A549 (cell line): Measurements from ENCODE around the gene ATL2. TPM values are rescaled to one million over a fixed set of nuclear protein-coding genes. Genes with fewer than 3 reads are reported as not detected.

Source experiments
- ATAC-seq, 2 experiments: fragments of 200-7000 bp in 1 of 2; fragments of >200 bp in 1 of 2; cut with Nextera tagmentation in 1 of 2; cut with Tn5 transposase in 1 of 2; 3 replicates each; pipeline versions ENCODE4 v1.8.0 to v1.9.1; 2018 to 2020; ENCODE audit warnings: mild to moderate bottlenecking in 1 of 2, moderate library complexity in 1 of 2
- CTCF ChIA-PET: fragments of 300-600 bp; sonication (Branson Sonifier 250); formaldehyde crosslinking; extraction: SDS; loops from one replicate; lab custom pipeline; 2021; ENCODE audit warnings: antibody characterized with exemption, inconsistent platforms; lab: Yijun Ruan, JAX
- POLR2A ChIA-PET: fragments of 350-600 bp; formaldehyde crosslinking; extraction: SDS; loops from one replicate; lab custom pipeline; 2021; ENCODE audit warnings: antibody characterized with exemption, inconsistent platforms; lab: Yijun Ruan, JAX
- DNase-seq, 2 experiments: peaks; one replicate each; pipeline versions ENCODE4 v3.0.0 to v3.0.0-alpha.2; 2011 to 2016; ENCODE audit warnings: low read depth in 1 of 2, low spot score in 1 of 2
- FAIRE-seq: peaks from 2 replicates; lab custom pipeline; 2011; peaks lifted over from hg19 to GRCh38; lab: Jason Lieb, UNC
- H3K27ac ChIP-seq, 2 experiments: fragments of >200 bp; sonication (Bioruptor Twin); formaldehyde crosslinking; 3 replicates each; pipeline ENCODE4 v1.5.1; 2016 to 2017
- H3K4me1 ChIP-seq: fragments of >200 bp; sonication (Bioruptor Twin); formaldehyde crosslinking; 3 replicates; pipeline ENCODE4 v1.6.1; 2016
- H3K4me2 ChIP-seq: fragments of >200 bp; sonication (Bioruptor Twin); formaldehyde crosslinking; 3 replicates; pipeline ENCODE4 v1.6.1; 2016
- H3K4me3 ChIP-seq: fragments of >200 bp; sonication (Bioruptor Twin); formaldehyde crosslinking; 3 replicates; pipeline ENCODE4 v1.5.1; 2016
- H3K9me3 ChIP-seq: fragments of >200 bp; sonication (Bioruptor Twin); formaldehyde crosslinking; 3 replicates; pipeline ENCODE4 v1.6.1; 2016
- CHD4 ChIP-seq: fragments of 200-600 bp; sonication (generic); IDR thresholded peaks from 2 replicates; pipeline ENCODE4 v1.6.1; 2016; ENCODE audit warnings: antibody characterized with exemption, mild to moderate bottlenecking, borderline replicate concordance
- E2F6 ChIP-seq: IDR thresholded peaks from 2 replicates; pipeline ENCODE4 v1.6.1; 2012; ENCODE audit warnings: low read depth, borderline replicate concordance
- ESRRA ChIP-seq: fragments of 150-350 bp; IDR thresholded peaks from 2 replicates; pipeline ENCODE4 v1.6.1; 2014; ENCODE audit warnings: mild to moderate bottlenecking, low read length, borderline replicate concordance
- HDAC2 ChIP-seq: fragments of 200-600 bp; sonication (generic); IDR thresholded peaks from 2 replicates; pipeline ENCODE4 v1.6.1; 2016
- HOXB13 ChIP-seq: fragments of 250-450 bp; sonication (Bioruptor Pico); IDR thresholded peaks from 2 replicates; pipeline ENCODE4 v1.5.0; 2020; ENCODE audit warnings: low read depth, mild to moderate bottlenecking, moderate library complexity
- HOXB5 ChIP-seq: fragments of 250-450 bp; sonication (Bioruptor Pico); IDR thresholded peaks from 2 replicates; pipeline ENCODE4 v1.5.0; 2020; ENCODE audit warnings: mild to moderate bottlenecking, moderate library complexity
- KDM5A ChIP-seq: fragments of 200-600 bp; sonication (generic); IDR thresholded peaks from 2 replicates; pipeline ENCODE4 v1.6.1; 2016; ENCODE audit warnings: antibody characterized with exemption, mild to moderate bottlenecking
- MYC ChIP-seq: IDR thresholded peaks from 2 replicates; pipeline ENCODE4 v1.6.1; 2012; ENCODE audit warnings: mild to moderate bottlenecking, inconsistent platforms, low read length, improper control_type of control experiment, borderline replicate concordance
- NFE2L2 ChIP-seq: fragments of 150-350 bp; conservative IDR thresholded peaks from 2 replicates; pipeline ENCODE4 v1.6.1; 2014; ENCODE audit warnings: low read length
- RARB ChIP-seq: fragments of 250-450 bp; sonication (Bioruptor Pico); IDR thresholded peaks from 2 replicates; pipeline ENCODE4 v1.8.0; 2021; ENCODE audit warnings: mild to moderate bottlenecking, moderate library complexity
- RFX5 ChIP-seq: fragments of 450-650 bp; IDR thresholded peaks from 2 replicates; pipeline ENCODE4 v1.7.1; 2014; ENCODE audit warnings: antibody characterized with exemption, mild to moderate bottlenecking, moderate library complexity
- RNF2 ChIP-seq: fragments of 200-600 bp; sonication (generic); IDR thresholded peaks from 2 replicates; pipeline ENCODE4 v1.6.1; 2016; ENCODE audit warnings: low read depth, mild to moderate bottlenecking, antibody characterized with exemption, moderate library complexity, borderline replicate concordance
- SMC3 ChIP-seq: fragments of >200 bp; sonication (Bioruptor Twin); formaldehyde crosslinking; IDR thresholded peaks from 3 replicates; pipeline ENCODE4 v1.6.1; 2018; ENCODE audit warnings: inconsistent platforms
- USF2 ChIP-seq: fragments of 450-650 bp; IDR thresholded peaks from 2 replicates; pipeline ENCODE4 v1.6.1; 2014; ENCODE audit warnings: antibody characterized with exemption
- ZSCAN20 ChIP-seq: fragments of 250-450 bp; sonication (Bioruptor Pico); IDR thresholded peaks from 2 replicates; pipeline ENCODE4 v1.8.0; 2022; ENCODE audit warnings: mild to moderate bottlenecking, moderate library complexity
- WGBS: methylation state at CpG from one replicate; pipeline ENCODE4 v1.1.6; 2017; ENCODE audit errors: missing lambda C conversion rate; 5-methylcytosine and 5-hydroxymethylcytosine counted together
- polyA plus RNA-seq, 4 experiments: library from polyadenylated mRNA; depleted of rRNA in 3 of 4; stranded (reverse); fragments of >200 nt; fragmentation: RNase III in 1 of 4; extraction: RNeasy Plus Mini Kit Qiagen cat#74134 plus additional on column Dnase treatment in 1 of 4; gene quantifications; 2 replicates in 3 of 4; 3 replicates in 1 of 4; pipeline ENCODE4 v1.2.3, GENCODE V29; 2011 to 2017
- TF ChIP-seq, protein P1 (sequence below): fragments of 250-450 bp; sonication (Bioruptor Pico); IDR thresholded peaks from 2 replicates; pipeline ENCODE4 v1.5.0; 2021; ENCODE audit warnings: mild to moderate bottlenecking, moderate library complexity, borderline replicate concordance
- TF ChIP-seq, protein P2 (sequence below): fragments of 150-350 bp; IDR thresholded peaks from 2 replicates; pipeline ENCODE4 v1.6.1; 2014; ENCODE audit warnings: low read depth, mild to moderate bottlenecking, low read length
- TF ChIP-seq, protein P3 (sequence below): fragments of >200 bp; sonication (Bioruptor Twin); formaldehyde crosslinking; IDR thresholded peaks from 3 replicates; pipeline ENCODE4 v1.6.1; 2016
- TF ChIP-seq, protein P4 (sequence below): fragments of 250-450 bp; sonication (Bioruptor Pico); IDR thresholded peaks from 2 replicates; pipeline ENCODE4 v1.5.0; 2020; ENCODE audit warnings: low read depth, mild to moderate bottlenecking, moderate library complexity
- TF ChIP-seq, protein P5 (sequence below): fragments of >200 bp; sonication (Bioruptor Twin); formaldehyde crosslinking; IDR thresholded peaks from 3 replicates; pipeline ENCODE4 v1.5.1; 2016

ATL2 gene
- polyA plus RNA-seq, 2 of the 4 experiments (the other 2 are of a cell fraction): 77.6 to 85.3 TPM

- TF ChIP-seq, protein P1, sequence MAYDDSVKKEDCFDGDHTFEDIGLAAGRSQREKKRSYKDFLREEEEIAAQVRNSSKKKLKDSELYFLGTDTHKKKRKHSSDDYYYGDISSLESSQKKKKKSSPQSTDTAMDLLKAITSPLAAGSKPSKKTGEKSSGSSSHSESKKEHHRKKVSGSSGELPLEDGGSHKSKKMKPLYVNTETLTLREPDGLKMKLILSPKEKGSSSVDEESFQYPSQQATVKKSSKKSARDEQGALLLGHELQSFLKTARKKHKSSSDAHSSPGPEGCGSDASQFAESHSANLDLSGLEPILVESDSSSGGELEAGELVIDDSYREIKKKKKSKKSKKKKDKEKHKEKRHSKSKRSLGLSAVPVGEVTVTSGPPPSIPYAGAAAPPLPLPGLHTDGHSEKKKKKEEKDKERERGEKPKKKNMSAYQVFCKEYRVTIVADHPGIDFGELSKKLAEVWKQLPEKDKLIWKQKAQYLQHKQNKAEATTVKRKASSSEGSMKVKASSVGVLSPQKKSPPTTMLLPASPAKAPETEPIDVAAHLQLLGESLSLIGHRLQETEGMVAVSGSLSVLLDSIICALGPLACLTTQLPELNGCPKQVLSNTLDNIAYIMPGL: no peak
- no peak for TF ChIP-seq HOXB13
- no peak for TF ChIP-seq SMC3
- TF ChIP-seq, protein P2, sequence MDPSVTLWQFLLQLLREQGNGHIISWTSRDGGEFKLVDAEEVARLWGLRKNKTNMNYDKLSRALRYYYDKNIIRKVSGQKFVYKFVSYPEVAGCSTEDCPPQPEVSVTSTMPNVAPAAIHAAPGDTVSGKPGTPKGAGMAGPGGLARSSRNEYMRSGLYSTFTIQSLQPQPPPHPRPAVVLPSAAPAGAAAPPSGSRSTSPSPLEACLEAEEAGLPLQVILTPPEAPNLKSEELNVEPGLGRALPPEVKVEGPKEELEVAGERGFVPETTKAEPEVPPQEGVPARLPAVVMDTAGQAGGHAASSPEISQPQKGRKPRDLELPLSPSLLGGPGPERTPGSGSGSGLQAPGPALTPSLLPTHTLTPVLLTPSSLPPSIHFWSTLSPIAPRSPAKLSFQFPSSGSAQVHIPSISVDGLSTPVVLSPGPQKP: no peak
- TF ChIP-seq, all 56 proteins: peak for 0
These were observed 4.5 kb upstream of the ATL2 start for GRCh38 chr2:38381381-38382143.

GRCh38 chr2:38380397-38381130 lies 3.5 kb upstream of the ATL2 start:
- DNase-seq (no peak), FAIRE-seq (no peak), ATAC-seq (no peak)
- WGBS: 71% methylated on average over 10 of the region's 10 CpGs
- ChIA-PET CTCF (interaction anchor here (0.5 to 1.6 kb wide), 5 partner anchors 10 to 893 kb away, joined by 3 to 6 read pairs (median 3); no protein-coding TSS in a partner anchor), POLR2A (no interaction called here)
- H3K4me1 ChIP-seq: peaks cover 9% of the 10 kb centered on the region
- no peak overlapping the region for H3K4me3 ChIP-seq
- TF ChIP-seq RNF2 (no peak), HOXB5 (CRISPR knock-in tag) (no peak), CHD4 (no peak), ESRRA (no peak), HDAC2 (no peak), RARB (CRISPR knock-in tag) (no peak), E2F6 (no peak)
- TF ChIP-seq, protein P3, sequence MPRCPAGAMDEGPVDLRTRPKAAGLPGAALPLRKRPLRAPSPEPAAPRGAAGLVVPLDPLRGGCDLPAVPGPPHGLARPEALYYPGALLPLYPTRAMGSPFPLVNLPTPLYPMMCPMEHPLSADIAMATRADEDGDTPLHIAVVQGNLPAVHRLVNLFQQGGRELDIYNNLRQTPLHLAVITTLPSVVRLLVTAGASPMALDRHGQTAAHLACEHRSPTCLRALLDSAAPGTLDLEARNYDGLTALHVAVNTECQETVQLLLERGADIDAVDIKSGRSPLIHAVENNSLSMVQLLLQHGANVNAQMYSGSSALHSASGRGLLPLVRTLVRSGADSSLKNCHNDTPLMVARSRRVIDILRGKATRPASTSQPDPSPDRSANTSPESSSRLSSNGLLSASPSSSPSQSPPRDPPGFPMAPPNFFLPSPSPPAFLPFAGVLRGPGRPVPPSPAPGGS: no peak
- no peak overlapping the region for H3K27ac ChIP-seq
- no peaks in the 10 kb centered on the region for H3K9me3 ChIP-seq
- no peak overlapping the region for H3K4me2 ChIP-seq

More at GRCh38 chr2:38381381-38382143, 4.5 kb upstream of the ATL2 start:
- 85% methylated on average over 6 of the region's 6 CpGs for WGBS
- Histone ChIP-seq H3K9me3 (no peaks in the 10 kb centered on the region), H3K4me1 (peaks cover 7% of the 10 kb centered on the region), H3K4me3 (no peak overlapping the region), H3K27ac (no peak overlapping the region), H3K4me2 (no peak overlapping the region)
- FAIRE-seq (no peak), DNase-seq (no peak), ATAC-seq (no peak)
- CTCF ChIA-PET: interaction anchor here (0.8 to 1.2 kb wide), 2 partner anchors 52 to 344 kb away, joined by 3 to 4 read pairs; no protein-coding TSS in a partner anchor
- POLR2A ChIA-PET: no interaction called here

GRCh38 chr2:38376346-38377049 lies 575 bp downstream of the ATL2 start:
- Histone ChIP-seq H3K9me3 (no peaks in the 10 kb centered on the region), H3K4me3 (peak overlapping the region; percentile 84), H3K4me2 (peak overlapping the region; percentile 96), H3K27ac (peak overlapping the region; percentile 97 to 98), H3K4me1 (peaks cover 22% of the 10 kb centered on the region)
- WGBS: 0% methylated on average over 18 of the region's 80 CpGs
- no peak for FAIRE-seq
- POLR2A ChIA-PET: interaction anchor here (0.8 to 2.2 kb wide), 11 partner anchors 12 to 375 kb away, joined by 3 to 14 read pairs (median 4); partner anchors contain the start of genes CYP1B1 and SRSF7
- DNase-seq: peak; percentile 84 to 94
- CTCF ChIA-PET: interaction anchor here (0.6 to 4.4 kb wide), 42 partner anchors 8 to 357 kb away, joined by 3 to 56 read pairs (median 4); partner anchors contain the start of gene CYP1B1
- ATAC-seq: peak; percentile 78 to 84
- TF ChIP-seq MYC (peak; percentile 97), USF2 (0 out of 2 replicates have a peak, but pooled peaks have one; percentile 41), KDM5A (no peak), ZSCAN20 (CRISPR knock-in tag) (no peak), RFX5 (no peak), NFE2L2 (no peak)
- TF ChIP-seq, protein P4, sequence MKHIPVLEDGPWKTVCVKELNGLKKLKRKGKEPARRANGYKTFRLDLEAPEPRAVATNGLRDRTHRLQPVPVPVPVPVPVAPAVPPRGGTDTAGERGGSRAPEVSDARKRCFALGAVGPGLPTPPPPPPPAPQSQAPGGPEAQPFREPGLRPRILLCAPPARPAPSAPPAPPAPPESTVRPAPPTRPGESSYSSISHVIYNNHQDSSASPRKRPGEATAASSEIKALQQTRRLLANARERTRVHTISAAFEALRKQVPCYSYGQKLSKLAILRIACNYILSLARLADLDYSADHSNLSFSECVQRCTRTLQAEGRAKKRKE (CRISPR knock-in tag): no peak
- TF ChIP-seq, protein P5, sequence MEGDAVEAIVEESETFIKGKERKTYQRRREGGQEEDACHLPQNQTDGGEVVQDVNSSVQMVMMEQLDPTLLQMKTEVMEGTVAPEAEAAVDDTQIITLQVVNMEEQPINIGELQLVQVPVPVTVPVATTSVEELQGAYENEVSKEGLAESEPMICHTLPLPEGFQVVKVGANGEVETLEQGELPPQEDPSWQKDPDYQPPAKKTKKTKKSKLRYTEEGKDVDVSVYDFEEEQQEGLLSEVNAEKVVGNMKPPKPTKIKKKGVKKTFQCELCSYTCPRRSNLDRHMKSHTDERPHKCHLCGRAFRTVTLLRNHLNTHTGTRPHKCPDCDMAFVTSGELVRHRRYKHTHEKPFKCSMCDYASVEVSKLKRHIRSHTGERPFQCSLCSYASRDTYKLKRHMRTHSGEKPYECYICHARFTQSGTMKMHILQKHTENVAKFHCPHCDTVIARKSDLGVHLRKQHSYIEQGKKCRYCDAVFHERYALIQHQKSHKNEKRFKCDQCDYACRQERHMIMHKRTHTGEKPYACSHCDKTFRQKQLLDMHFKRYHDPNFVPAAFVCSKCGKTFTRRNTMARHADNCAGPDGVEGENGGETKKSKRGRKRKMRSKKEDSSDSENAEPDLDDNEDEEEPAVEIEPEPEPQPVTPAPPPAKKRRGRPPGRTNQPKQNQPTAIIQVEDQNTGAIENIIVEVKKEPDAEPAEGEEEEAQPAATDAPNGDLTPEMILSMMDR: peak; percentile 83
